ENCODE data around the gene CMIP. TPM values are rescaled to one million over a fixed set of nuclear protein-coding genes. Genes with fewer than 3 reads are reported as not detected.

CMIP gene
- total RNA-seq, 1 experiment from 2014 or later = 53.6 TPM

GRCh38 chr16:81720973-81721906 lies 276.6 kb downstream of the CMIP start:
- POLR2A ChIA-PET = no interaction called here
- no peak for TF ChIP-seq CTCF (IDR thresholded peaks at IDR 0.05; ENCODE audit: unreplicated experiment)
- H3K27me3 Mint-ChIP-seq (ENCODE audit: insufficient read depth, unreplicated experiment) = no peaks in the 10 kb centered on the region
- no peak for DNase-seq (ENCODE audit: unreplicated experiment)
- no peaks in the 10 kb centered on the region for H3K36me3 Mint-ChIP-seq (ENCODE audit: insufficient read depth, unreplicated experiment)
- intact Hi-C loops (cut with micrococcal nuclease) = loop anchor here (5.0 kb wide), 1 partner anchor 459 kb away; no protein-coding TSS in a partner anchor
- CTCF ChIA-PET = interaction anchor here (0.7 to 4.6 kb wide), 8 partner anchors 9 to 517 kb away, joined by 3 to 65 read pairs (median 6); no protein-coding TSS in a partner anchor
- no peak overlapping the region for H3K4me3 Mint-ChIP-seq (ENCODE audit: unreplicated experiment)
- H3K4me1 Mint-ChIP-seq (ENCODE audit: insufficient read depth, unreplicated experiment) = peaks cover 21% of the 10 kb centered on the region
- no peak overlapping the region for H3K27ac Mint-ChIP-seq (ENCODE audit: low read depth, unreplicated experiment)
- no peaks in the 10 kb centered on the region for H3K9me3 Mint-ChIP-seq (ENCODE audit: unreplicated experiment)
- BruUV-seq (replicated peaks) = no TSS peak

- peak; percentile 86 for DNase-seq (ENCODE audit: unreplicated experiment)
- H3K4me3 Mint-ChIP-seq (ENCODE audit: unreplicated experiment) = no peak overlapping the region
- no peaks in the 10 kb centered on the region for H3K9me3 Mint-ChIP-seq (ENCODE audit: unreplicated experiment)
- peaks cover 15% of the 10 kb centered on the region for H3K4me1 Mint-ChIP-seq (ENCODE audit: insufficient read depth, unreplicated experiment)
- peak; percentile 68 for TF ChIP-seq CTCF (IDR thresholded peaks at IDR 0.05; ENCODE audit: unreplicated experiment)
- no peaks in the 10 kb centered on the region for H3K27me3 Mint-ChIP-seq (ENCODE audit: insufficient read depth, unreplicated experiment)
- H3K36me3 Mint-ChIP-seq (ENCODE audit: insufficient read depth, unreplicated experiment) = no peaks in the 10 kb centered on the region
- ChIA-PET POLR2A (interaction anchor here (0.7 kb wide), 1 partner anchor 347 kb away, joined by 3 read pairs; no protein-coding TSS in a partner anchor), CTCF (interaction anchor here (0.6 to 4.6 kb wide), 30 partner anchors 8 to 518 kb away, joined by 3 to 65 read pairs (median 4); partner anchors contain the start of gene BCO1)
- no TSS peak for BruUV-seq (replicated peaks)
- intact Hi-C loops (cut with micrococcal nuclease) = loop anchor here (1.0 to 5.0 kb wide), 6 partner anchors 100 to 518 kb away; no protein-coding TSS in a partner anchor
- H3K27ac Mint-ChIP-seq (ENCODE audit: low read depth, unreplicated experiment) = no peak overlapping the region
These were observed 278.6 kb downstream of the CMIP start for GRCh38 chr16:81723098-81723723.

- no TSS peak for BruUV-seq (replicated peaks)
- CTCF ChIA-PET = no interaction called here
- POLR2A ChIA-PET = no interaction called here
- H3K36me3 Mint-ChIP-seq (ENCODE audit: insufficient read depth, unreplicated experiment) = peaks cover 3% of the 10 kb centered on the region
- no peaks in the 10 kb centered on the region for H3K9me3 Mint-ChIP-seq (ENCODE audit: unreplicated experiment)
- no peaks in the 10 kb centered on the region for H3K27me3 Mint-ChIP-seq (ENCODE audit: insufficient read depth, unreplicated experiment)
- no peak overlapping the region for H3K4me3 Mint-ChIP-seq (ENCODE audit: unreplicated experiment)
- H3K27ac Mint-ChIP-seq (ENCODE audit: low read depth, unreplicated experiment) = no peak overlapping the region
- peaks cover 5% of the 10 kb centered on the region for H3K4me1 Mint-ChIP-seq (ENCODE audit: insufficient read depth, unreplicated experiment)
- no peak for DNase-seq (ENCODE audit: unreplicated experiment)
- intact Hi-C loops (cut with micrococcal nuclease) = no loop called here
- TF ChIP-seq CTCF (IDR thresholded peaks at IDR 0.05; ENCODE audit: unreplicated experiment) = no peak
These were observed 283.8 kb downstream of the CMIP start for GRCh38 chr16:81728435-81728834.

GRCh38 chr16:81729451-81729850 lies 284.8 kb downstream of the CMIP start:
- no peak overlapping the region for H3K27ac Mint-ChIP-seq (ENCODE audit: low read depth, unreplicated experiment)
- no peak for TF ChIP-seq CTCF (IDR thresholded peaks at IDR 0.05; ENCODE audit: unreplicated experiment)
- BruUV-seq (replicated peaks) = no TSS peak
- POLR2A ChIA-PET = interaction anchor here (0.7 kb wide), 1 partner anchor 1714 kb away, joined by 3 read pairs; no protein-coding TSS in a partner anchor
- CTCF ChIA-PET = interaction anchor here (0.6 to 2.8 kb wide), 23 partner anchors 9 to 702 kb away, joined by 3 to 9 read pairs (median 3); no protein-coding TSS in a partner anchor
- DNase-seq (ENCODE audit: unreplicated experiment) = no peak
- intact Hi-C loops (cut with micrococcal nuclease) = no loop called here
- H3K9me3 Mint-ChIP-seq (ENCODE audit: unreplicated experiment) = no peaks in the 10 kb centered on the region
- peaks cover 5% of the 10 kb centered on the region for H3K4me1 Mint-ChIP-seq (ENCODE audit: insufficient read depth, unreplicated experiment)
- H3K36me3 Mint-ChIP-seq (ENCODE audit: insufficient read depth, unreplicated experiment) = peaks cover 7% of the 10 kb centered on the region
- no peaks in the 10 kb centered on the region for H3K27me3 Mint-ChIP-seq (ENCODE audit: insufficient read depth, unreplicated experiment)
- H3K4me3 Mint-ChIP-seq (ENCODE audit: unreplicated experiment) = no peak overlapping the region
